ENCODE data around the gene DMD.

Gene DMD

DNA sequence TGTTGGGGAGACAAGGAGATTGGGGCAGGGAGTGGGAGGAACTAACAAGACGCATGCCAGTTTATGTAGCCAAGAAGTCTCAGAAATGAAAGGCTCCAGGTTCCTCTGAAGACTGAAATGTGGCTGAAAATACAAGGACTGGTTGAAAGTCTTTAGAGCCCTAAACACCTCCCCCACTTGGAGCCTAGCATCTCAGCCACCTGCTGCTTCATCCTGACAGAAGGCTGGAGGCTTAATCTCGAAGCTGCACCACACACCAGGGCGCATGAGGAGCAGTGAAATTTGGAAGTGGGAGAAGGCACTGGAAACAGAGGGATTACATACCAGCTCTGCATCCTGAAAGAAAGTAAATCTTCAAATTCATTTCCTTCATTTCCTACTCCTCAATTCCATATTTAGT is 1978.8 kb downstream of the DMD start:
- DNase-seq (ENCODE audit: low read depth): no peak
- no peak overlapping the region for H3K4me3 ChIP-seq (ENCODE audit: low read depth, low read length)
- TF ChIP-seq, protein P1, sequence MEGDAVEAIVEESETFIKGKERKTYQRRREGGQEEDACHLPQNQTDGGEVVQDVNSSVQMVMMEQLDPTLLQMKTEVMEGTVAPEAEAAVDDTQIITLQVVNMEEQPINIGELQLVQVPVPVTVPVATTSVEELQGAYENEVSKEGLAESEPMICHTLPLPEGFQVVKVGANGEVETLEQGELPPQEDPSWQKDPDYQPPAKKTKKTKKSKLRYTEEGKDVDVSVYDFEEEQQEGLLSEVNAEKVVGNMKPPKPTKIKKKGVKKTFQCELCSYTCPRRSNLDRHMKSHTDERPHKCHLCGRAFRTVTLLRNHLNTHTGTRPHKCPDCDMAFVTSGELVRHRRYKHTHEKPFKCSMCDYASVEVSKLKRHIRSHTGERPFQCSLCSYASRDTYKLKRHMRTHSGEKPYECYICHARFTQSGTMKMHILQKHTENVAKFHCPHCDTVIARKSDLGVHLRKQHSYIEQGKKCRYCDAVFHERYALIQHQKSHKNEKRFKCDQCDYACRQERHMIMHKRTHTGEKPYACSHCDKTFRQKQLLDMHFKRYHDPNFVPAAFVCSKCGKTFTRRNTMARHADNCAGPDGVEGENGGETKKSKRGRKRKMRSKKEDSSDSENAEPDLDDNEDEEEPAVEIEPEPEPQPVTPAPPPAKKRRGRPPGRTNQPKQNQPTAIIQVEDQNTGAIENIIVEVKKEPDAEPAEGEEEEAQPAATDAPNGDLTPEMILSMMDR (IDR thresholded peaks at IDR 0.05; ENCODE audit: control insufficient read depth, extremely low read depth, insufficient read depth): no peak

DNA sequence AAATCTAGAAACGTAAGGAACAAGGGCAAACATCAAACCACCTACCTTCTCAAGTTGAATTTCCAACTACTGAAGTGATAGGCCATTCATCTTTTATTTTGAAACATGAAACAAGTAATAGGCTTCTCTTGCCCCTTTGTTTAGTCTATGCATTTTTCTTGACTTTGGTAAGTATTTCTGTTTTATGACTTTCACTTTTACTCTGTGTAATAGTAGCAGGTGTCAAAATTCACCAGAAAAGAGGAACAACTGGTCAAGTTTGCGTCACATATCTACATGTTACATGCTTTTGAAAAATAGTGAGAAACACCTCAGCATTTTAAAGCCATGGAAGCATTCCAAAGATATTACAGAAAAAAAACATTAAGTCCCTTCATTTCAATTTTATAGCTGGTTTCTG is 1982.4 kb downstream of the DMD start:
- DNase-seq (ENCODE audit: low read depth): no peak
- TF ChIP-seq, protein P1 (IDR thresholded peaks at IDR 0.05; ENCODE audit: control insufficient read depth, extremely low read depth, insufficient read depth): no peak

DNA sequence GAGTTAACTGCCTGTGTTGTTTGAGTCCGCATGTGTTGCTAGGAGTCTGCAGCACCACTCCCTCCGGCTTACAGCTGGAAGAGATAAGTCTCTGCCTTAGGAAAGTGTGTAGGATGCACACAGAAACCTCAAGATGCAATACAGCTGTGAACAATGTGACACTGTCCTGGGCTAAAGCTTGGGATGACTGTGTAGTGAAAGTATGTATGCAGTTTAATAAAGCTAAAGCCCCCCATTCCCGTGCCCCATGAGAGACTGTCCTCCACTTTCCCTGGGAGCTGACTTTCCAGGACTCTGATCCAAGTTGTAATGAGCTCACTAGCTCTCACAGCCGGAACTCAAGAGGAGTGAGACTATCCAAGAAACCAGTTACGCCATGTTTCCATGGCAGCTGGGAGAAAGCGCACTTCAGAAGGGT is 1982.9 kb downstream of the DMD start:
- no peak overlapping the region for H3K4me3 ChIP-seq (ENCODE audit: low read depth, low read length)
- TF ChIP-seq, protein P1 (IDR thresholded peaks at IDR 0.05; ENCODE audit: control insufficient read depth, extremely low read depth, insufficient read depth): no peak
- DNase-seq (ENCODE audit: low read depth): no peak

More for the DNA sequence above, 1982.4 kb downstream of the DMD start:
- no peak overlapping the region for H3K4me3 ChIP-seq (ENCODE audit: low read depth, low read length)

DNA sequence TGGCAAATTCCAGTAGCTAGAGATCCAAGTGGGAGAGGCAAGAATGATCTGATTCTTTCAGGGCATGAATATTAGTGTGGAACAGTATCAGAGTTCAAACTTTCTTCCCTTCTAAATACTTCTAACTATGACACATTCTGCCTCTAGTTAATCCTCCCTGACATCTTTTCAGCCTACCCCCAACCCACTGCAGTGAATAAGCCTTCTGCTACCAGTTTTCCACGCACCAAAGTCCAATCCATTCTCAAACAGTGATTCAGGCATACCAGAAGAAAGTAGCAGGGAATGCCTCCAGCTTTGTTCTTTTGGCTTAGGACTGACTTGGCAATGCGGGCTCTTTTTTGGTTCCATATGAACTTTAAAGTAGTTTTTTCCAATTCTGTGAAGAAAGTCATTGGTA is 1984.1 kb downstream of the DMD start:
- DNase-seq (ENCODE audit: low read depth): no peak
- no peak overlapping the region for H3K4me3 ChIP-seq (ENCODE audit: low read depth, low read length)
- TF ChIP-seq, protein P1 (IDR thresholded peaks at IDR 0.05; ENCODE audit: control insufficient read depth, extremely low read depth, insufficient read depth): no peak

DNA sequence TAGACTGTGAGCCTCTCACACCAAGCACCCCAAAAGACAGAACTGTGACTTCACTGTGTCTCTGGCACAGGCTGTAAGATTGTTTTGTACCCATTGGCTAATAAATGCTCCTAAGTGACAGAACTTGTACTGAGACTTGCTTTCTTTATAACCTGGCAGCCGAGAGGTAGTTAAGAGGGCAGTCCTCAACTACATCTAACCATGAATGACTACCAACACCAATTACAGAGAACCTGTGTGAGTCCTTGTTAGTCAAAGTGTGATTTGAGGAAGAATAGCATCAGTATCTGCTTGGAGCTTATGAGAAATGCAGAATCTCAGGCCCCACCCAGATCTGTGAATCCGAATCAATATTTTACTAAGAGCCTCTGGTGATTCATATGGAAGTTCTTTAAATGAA is 1985.5 kb downstream of the DMD start:
- H3K4me3 ChIP-seq (ENCODE audit: low read depth, low read length): no peak overlapping the region
- DNase-seq (ENCODE audit: low read depth): no peak
- TF ChIP-seq, protein P1 (IDR thresholded peaks at IDR 0.05; ENCODE audit: control insufficient read depth, extremely low read depth, insufficient read depth): no peak

DNA sequence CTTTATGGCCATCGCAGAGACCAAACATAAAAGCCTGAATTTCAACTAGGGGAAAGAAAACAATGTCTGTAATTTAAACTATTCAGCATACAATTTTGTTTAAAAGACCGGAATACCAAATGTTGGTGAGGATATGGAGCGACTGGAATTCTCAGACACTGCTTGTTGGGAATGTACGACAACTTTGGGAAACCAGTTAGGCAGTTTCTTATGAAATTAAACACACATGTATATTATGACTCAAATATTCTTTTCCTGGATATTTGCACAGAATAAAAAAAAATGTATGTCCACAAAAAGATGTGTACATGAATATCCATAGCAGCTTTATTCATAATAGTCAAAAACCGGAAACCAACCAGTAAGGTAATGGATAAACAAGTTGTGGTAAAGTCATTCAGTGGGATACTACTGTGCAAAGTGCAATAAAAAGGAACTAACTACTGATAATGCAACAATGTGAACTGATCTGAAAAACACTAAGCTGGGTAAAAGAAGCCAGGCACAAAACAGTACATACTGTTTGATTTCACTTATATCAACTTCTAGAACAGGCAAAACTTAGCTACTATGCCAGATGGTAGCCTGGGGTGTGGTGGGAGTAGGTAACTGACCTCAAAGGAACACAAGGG is 1986.9 kb downstream of the DMD start:
- H3K4me3 ChIP-seq (ENCODE audit: low read depth, low read length): no peak overlapping the region
- TF ChIP-seq, protein P1 (IDR thresholded peaks at IDR 0.05; ENCODE audit: control insufficient read depth, extremely low read depth, insufficient read depth): no peak
- no peak for DNase-seq (ENCODE audit: low read depth)

DNA sequence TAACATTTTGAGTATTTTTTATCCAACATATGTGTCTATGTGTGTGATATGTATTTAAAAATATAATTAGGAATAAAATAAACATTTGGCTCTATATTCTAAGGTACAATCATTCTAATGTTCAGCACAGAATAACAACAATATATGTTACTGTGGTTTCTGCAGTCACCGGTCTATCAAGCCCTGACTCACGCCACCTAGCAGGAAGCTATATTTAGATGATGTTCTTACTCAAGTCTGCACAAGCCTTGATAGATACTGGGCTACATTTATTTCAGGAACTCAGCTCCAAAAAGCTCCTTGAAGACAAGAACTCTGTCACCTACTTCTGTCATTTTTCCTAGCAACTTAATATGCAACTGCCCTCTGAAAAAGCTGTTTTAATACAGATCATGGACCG is 1987.5 kb downstream of the DMD start:
- DNase-seq (ENCODE audit: low read depth): no peak

More for the DNA sequence above, 1987.5 kb downstream of the DMD start:
- no peak overlapping the region for H3K4me3 ChIP-seq (ENCODE audit: low read depth, low read length)
- TF ChIP-seq, protein P1 (IDR thresholded peaks at IDR 0.05; ENCODE audit: control insufficient read depth, extremely low read depth, insufficient read depth): no peak
